IMR-90 (cell line): ENCODE measurements around the gene COL18A1. TPM values are rescaled to one million over a fixed set of nuclear protein-coding genes. Genes with fewer than 3 reads are reported as not detected.

Source experiments
- ATAC-seq: fragments of 200-7000 bp; cut with Tn5 transposase; 2 replicates; pipeline ENCODE4 v1.9.1; 2020; ENCODE audit warnings: low read depth, mild to moderate bottlenecking, moderate library complexity
- BruUV-seq: library from RNA; stranded (reverse); fragments of 400-500 nt; replicated peaks from 2 replicates; lab custom pipeline; 2021; lab: Mats Ljungman, UMichigan
- CTCF ChIA-PET: fragments of 300-600 bp; formaldehyde crosslinking; extraction: SDS; loops from one replicate; lab custom pipeline; 2021; ENCODE audit warnings: antibody characterized with exemption; lab: Yijun Ruan, JAX
- POLR2A ChIA-PET: fragments of 300-600 bp; sonication (Branson Sonifier 250); formaldehyde crosslinking; loops from one replicate; lab custom pipeline; 2022; ENCODE audit warnings: antibody characterized with exemption; ENCODE audit not compliant: unreplicated experiment; lab: Charles Lee
- DNase-seq: peaks from one replicate; pipeline ENCODE4 v3.0.0; 2013
- H2AFZ ChIP-seq: replicated peaks from 2 replicates; pipeline ENCODE3; 2013; ENCODE audit warnings: low read length, mild to moderate bottlenecking; ENCODE audit not compliant: poor library complexity
- H2AK5ac ChIP-seq: 2 replicates; pipeline ENCODE4 v1.6.1; 2013; ENCODE audit warnings: low read depth, low read length, inconsistent platforms
- H2AK9ac ChIP-seq: replicated peaks from 2 replicates; pipeline ENCODE3; 2013; ENCODE audit warnings: mild to moderate bottlenecking, low read depth, low read length, moderate library complexity; ENCODE audit not compliant: poor library complexity
- H2BK120ac ChIP-seq: 2 replicates; pipeline ENCODE4 v1.6.1; 2013; ENCODE audit warnings: low read depth, low read length, inconsistent platforms
- H2BK15ac ChIP-seq: 3 replicates; pipeline ENCODE4 v1.6.1; 2013; ENCODE audit warnings: low read depth, low read length, inconsistent platforms
- H2BK20ac ChIP-seq: 2 replicates; pipeline ENCODE4 v1.6.1; 2013; ENCODE audit warnings: low read depth, mild to moderate bottlenecking, inconsistent platforms, low read length, moderate library complexity
- H2BK5ac ChIP-seq: 2 replicates; pipeline ENCODE4 v1.6.1; 2013; ENCODE audit warnings: mild to moderate bottlenecking, low read depth, low read length, inconsistent platforms; ENCODE audit not compliant: poor library complexity, severe bottlenecking
- H3K14ac ChIP-seq: replicated peaks from 2 replicates; pipeline ENCODE4 v1.6.1; 2013; ENCODE audit warnings: low read depth, low read length, inconsistent platforms
- H3K18ac ChIP-seq: 2 replicates; pipeline ENCODE4 v1.6.1; 2013; ENCODE audit warnings: low read depth, low read length, control low read depth
- H3K23ac ChIP-seq: 2 replicates; pipeline ENCODE4 v1.6.1; 2013; ENCODE audit warnings: low read depth, low read length, inconsistent platforms
- H3K27ac ChIP-seq: 2 replicates; pipeline ENCODE4 v1.5.1; 2013; ENCODE audit warnings: mild to moderate bottlenecking, control low read depth, low read length; ENCODE audit not compliant: insufficient read depth
- H3K27me3 ChIP-seq: 2 replicates; pipeline ENCODE4 v1.6.1; 2013; ENCODE audit warnings: low read length; ENCODE audit not compliant: control insufficient read depth, insufficient read depth
- H3K36me3 ChIP-seq: 2 replicates; pipeline ENCODE4 v1.6.1; 2013; ENCODE audit warnings: low read length, mixed read lengths; ENCODE audit not compliant: control insufficient read depth, insufficient read depth
- H3K4ac ChIP-seq: 2 replicates; pipeline ENCODE4 v1.6.1; 2013; ENCODE audit warnings: low read depth, low read length, inconsistent platforms
- H3K4me1 ChIP-seq: 2 replicates; pipeline ENCODE4 v1.6.1; 2013; ENCODE audit warnings: low read length, mixed read lengths; ENCODE audit not compliant: control insufficient read depth, insufficient read depth
- H3K4me2 ChIP-seq: 2 replicates; pipeline ENCODE4 v1.6.1; 2013; ENCODE audit warnings: low read depth, mild to moderate bottlenecking, control low read depth, low read length, moderate library complexity
- H3K4me3 ChIP-seq: 2 replicates; pipeline ENCODE4 v1.5.1; 2013; ENCODE audit warnings: low read depth, mild to moderate bottlenecking, control low read depth, low read length, moderate library complexity; ENCODE audit not compliant: insufficient read depth
- H3K56ac ChIP-seq: 2 replicates; pipeline ENCODE4 v1.6.1; 2013; ENCODE audit warnings: low read length, inconsistent platforms; ENCODE audit not compliant: insufficient read depth; ENCODE audit errors: extremely low read depth
- H3K79me1 ChIP-seq, 2 experiments: 2 replicates each; pipeline ENCODE4 v1.6.1; 2013; ENCODE audit warnings: low read length in 2 of 2, inconsistent platforms in 1 of 2, low read depth in 1 of 2
- H3K9ac ChIP-seq: 2 replicates; pipeline ENCODE4 v1.6.1; 2013; ENCODE audit warnings: low read depth, low read length, control low read depth
- H3K9me1 ChIP-seq: 2 replicates; pipeline ENCODE4 v1.6.1; 2013; ENCODE audit warnings: low read length, inconsistent platforms; ENCODE audit not compliant: insufficient read depth
- H3K9me3 ChIP-seq: 2 replicates; pipeline ENCODE4 v1.6.1; 2013; ENCODE audit warnings: low read length; ENCODE audit not compliant: control insufficient read depth, insufficient read depth
- H4K20me1 ChIP-seq: 2 replicates; pipeline ENCODE4 v1.6.1; 2013; ENCODE audit warnings: low read length, inconsistent platforms; ENCODE audit not compliant: insufficient read depth
- H4K5ac ChIP-seq: 2 replicates; pipeline ENCODE4 v1.6.1; 2013; ENCODE audit warnings: mild to moderate bottlenecking, low read depth, low read length, control low read depth
- H4K8ac ChIP-seq, 2 experiments: 2 replicates each; pipeline ENCODE4 v1.6.1; 2013; ENCODE audit warnings: low read depth in 2 of 2, low read length in 2 of 2, control low read depth in 1 of 2, inconsistent platforms in 1 of 2
- H4K91ac ChIP-seq: 2 replicates; pipeline ENCODE4 v1.6.1; 2013; ENCODE audit warnings: low read depth, low read length, inconsistent platforms; ENCODE audit not compliant: insufficient read depth
- CHD1 ChIP-seq: IDR thresholded peaks from 2 replicates; pipeline ENCODE4 v1.6.1; 2012; ENCODE audit warnings: low read depth, low read length, improper control_type of control experiment
- MAFK ChIP-seq: IDR thresholded peaks from 2 replicates; pipeline ENCODE4 v1.6.1; 2012; ENCODE audit warnings: low read depth, low read length, improper control_type of control experiment
- MXI1 ChIP-seq: IDR thresholded peaks from 2 replicates; pipeline ENCODE4 v1.6.1; 2012; ENCODE audit warnings: low read depth, mild to moderate bottlenecking, low read length, moderate library complexity, borderline replicate concordance
- RAD21 ChIP-seq: IDR thresholded peaks from 2 replicates; pipeline ENCODE4 v1.6.1; 2012; ENCODE audit warnings: low read length, improper control_type of control experiment
- SMC3 ChIP-seq: fragments of 150-350 bp; IDR thresholded peaks from 2 replicates; pipeline ENCODE4 v1.6.1; 2016; ENCODE audit warnings: low read depth, mild to moderate bottlenecking, antibody characterized with exemption, low read length, moderate library complexity
- WGBS, 2 experiments: methylation state at CpG; one replicate each; pipeline versions ENCODE4 v1.1.5 to v1.1.7; 2013; ENCODE audit warnings: missing lambda C conversion rate in 2 of 2; ENCODE audit not compliant: insufficient read length in 1 of 2; ENCODE audit errors: extremely low coverage in 2 of 2; 5-methylcytosine and 5-hydroxymethylcytosine counted together
- dilution Hi-C: fragments of 300-500 bp; cut with HindIII; formaldehyde crosslinking; loops from one replicate; pipeline ENCODE4 v1.14.3; 2018; ENCODE audit warnings: low sequenced_read_pairs; ENCODE audit not compliant: unreplicated experiment
- in situ Hi-C: fragments of 300-500 bp; cut with MboI; formaldehyde crosslinking; loops from 3 replicates; pipeline ENCODE4 v1.14.3; 2019; ENCODE audit warnings: low sequenced_read_pairs, inconsistent platforms, mixed read lengths
- intact Hi-C: fragments of 100-400 bp; cut with micrococcal nuclease; formaldehyde crosslinking; loops from 2 replicates; pipeline ENCODE4 v1.10.0; 2022
- polyA plus RNA-seq, 3 experiments: library from polyadenylated mRNA; depleted of rRNA; stranded (reverse); fragments of >200 nt; gene quantifications; 2 replicates each; pipeline ENCODE4 v1.2.3, GENCODE V29; 2012; ENCODE audit warnings: low replicate concordance in 1 of 3
- total RNA-seq: library from RNA; depleted of rRNA; stranded (reverse); fragments of >200 nt; gene quantifications from 2 replicates; pipeline ENCODE4 v1.2.3, GENCODE V29; 2012
- TF ChIP-seq, protein P1 (sequence below): conservative IDR thresholded peaks from 2 replicates; pipeline ENCODE4 v1.5.1; 2012; ENCODE audit warnings: mild to moderate bottlenecking, low read depth, low read length, improper control_type of control experiment
- TF ChIP-seq, protein P2 (sequence below): fragments of 150-350 bp; IDR thresholded peaks from 2 replicates; pipeline ENCODE4 v1.6.1; 2016; ENCODE audit warnings: low read depth, mild to moderate bottlenecking, low read length, moderate library complexity, borderline replicate concordance
- TF ChIP-seq, protein P3 (sequence below): fragments of 150-350 bp; IDR thresholded peaks from 2 replicates; pipeline ENCODE4 v1.6.1; 2017; ENCODE audit warnings: mild to moderate bottlenecking, antibody characterized with exemption, low read length, low read depth

The COL18A1 gene
- total and polyA plus RNA-seq, 2 of the 4 experiments (the other 2 are of a cell fraction) = 4.3 to 46.7 TPM

DNA sequence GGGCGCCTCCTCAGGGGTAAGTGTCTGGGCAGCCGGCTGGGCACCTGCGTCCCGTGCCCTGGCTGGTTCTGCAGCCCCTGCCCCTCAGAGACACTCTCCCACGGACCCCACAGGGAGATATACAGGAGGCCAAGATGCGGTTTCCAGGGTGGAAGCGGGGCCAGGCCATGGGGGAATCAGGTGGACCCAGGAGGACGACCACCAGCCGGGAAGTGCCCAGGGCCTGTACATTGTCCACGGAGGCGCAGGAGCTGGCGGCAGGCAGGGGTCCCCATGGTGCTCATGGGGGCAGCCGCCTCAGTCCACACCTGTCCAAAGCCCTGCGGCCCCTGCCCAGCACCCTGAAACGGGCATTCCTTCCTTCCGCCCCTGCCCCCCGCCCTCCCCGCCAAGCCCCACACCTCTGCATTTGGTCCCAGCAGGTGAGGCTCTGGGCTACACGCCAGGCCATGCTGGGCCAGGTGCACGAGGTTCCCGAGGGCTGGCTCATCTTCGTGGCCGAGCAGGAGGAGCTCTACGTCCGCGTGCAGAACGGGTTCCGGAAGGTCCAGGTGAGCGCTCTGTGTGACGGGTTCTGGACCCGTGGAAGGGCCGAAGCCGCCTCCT, 100.6 kb downstream of the COL18A1 start:
- no peak overlapping the region for H3K56ac ChIP-seq
- H2AK5ac ChIP-seq = no peak overlapping the region
- H3K4me1 ChIP-seq = no peaks in the 10 kb centered on the region
- H3K4me2 ChIP-seq = no peak overlapping the region
- no peak overlapping the region for H3K4me3 ChIP-seq
- H2AK9ac ChIP-seq = no peak overlapping the region
- H3K36me3 ChIP-seq = peaks cover 39% of the 10 kb centered on the region
- peaks cover 7% of the 10 kb centered on the region; the same call in 1 of the 2 replicates for H3K9me1 ChIP-seq
- H3K4ac ChIP-seq = no peak overlapping the region
- no peak overlapping the region for H3K23ac ChIP-seq
- H3K9me3 ChIP-seq = no peaks in the 10 kb centered on the region
- H2AFZ ChIP-seq = no peak overlapping the region
- no peak overlapping the region for H3K14ac ChIP-seq
- no peak overlapping the region for H3K18ac ChIP-seq
- no peaks in the 10 kb centered on the region for H3K79me1 ChIP-seq
- no peak overlapping the region for H3K9ac ChIP-seq
- H2BK120ac ChIP-seq = no peak overlapping the region
- WGBS, 2 experiments = 92% methylated on average over 22 of the region's 33 CpGs; no CpG with 5 or more reads in 1 of the 2 experiments
- dilution Hi-C loops = no loop called here
- ATAC-seq (no peak), DNase-seq (no peak)
- intact Hi-C loops = no loop called here
- H2BK20ac ChIP-seq = no peak overlapping the region
- no peak overlapping the region for H4K5ac ChIP-seq
- no peak overlapping the region for H2BK5ac ChIP-seq
- H4K20me1 ChIP-seq = no peaks in the 10 kb centered on the region; the same call in 1 of the 2 replicates
- no peak overlapping the region for H2BK15ac ChIP-seq
- no peaks in the 10 kb centered on the region for H3K27me3 ChIP-seq
- no peak overlapping the region for H4K91ac ChIP-seq
- BruUV-seq = no TSS peak
- POLR2A ChIA-PET = no interaction called here
- H4K8ac ChIP-seq = no peak overlapping the region
- in situ Hi-C loops = no loop called here
- H3K27ac ChIP-seq = no peak overlapping the region
- CTCF ChIA-PET = no interaction called here
- TF ChIP-seq, protein P1, sequence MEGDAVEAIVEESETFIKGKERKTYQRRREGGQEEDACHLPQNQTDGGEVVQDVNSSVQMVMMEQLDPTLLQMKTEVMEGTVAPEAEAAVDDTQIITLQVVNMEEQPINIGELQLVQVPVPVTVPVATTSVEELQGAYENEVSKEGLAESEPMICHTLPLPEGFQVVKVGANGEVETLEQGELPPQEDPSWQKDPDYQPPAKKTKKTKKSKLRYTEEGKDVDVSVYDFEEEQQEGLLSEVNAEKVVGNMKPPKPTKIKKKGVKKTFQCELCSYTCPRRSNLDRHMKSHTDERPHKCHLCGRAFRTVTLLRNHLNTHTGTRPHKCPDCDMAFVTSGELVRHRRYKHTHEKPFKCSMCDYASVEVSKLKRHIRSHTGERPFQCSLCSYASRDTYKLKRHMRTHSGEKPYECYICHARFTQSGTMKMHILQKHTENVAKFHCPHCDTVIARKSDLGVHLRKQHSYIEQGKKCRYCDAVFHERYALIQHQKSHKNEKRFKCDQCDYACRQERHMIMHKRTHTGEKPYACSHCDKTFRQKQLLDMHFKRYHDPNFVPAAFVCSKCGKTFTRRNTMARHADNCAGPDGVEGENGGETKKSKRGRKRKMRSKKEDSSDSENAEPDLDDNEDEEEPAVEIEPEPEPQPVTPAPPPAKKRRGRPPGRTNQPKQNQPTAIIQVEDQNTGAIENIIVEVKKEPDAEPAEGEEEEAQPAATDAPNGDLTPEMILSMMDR = no peak
- TF ChIP-seq SMC3 (no peak), CHD1 (no peak), MAFK (no peak), MXI1 (no peak), RAD21 (no peak)
- TF ChIP-seq, protein P2, sequence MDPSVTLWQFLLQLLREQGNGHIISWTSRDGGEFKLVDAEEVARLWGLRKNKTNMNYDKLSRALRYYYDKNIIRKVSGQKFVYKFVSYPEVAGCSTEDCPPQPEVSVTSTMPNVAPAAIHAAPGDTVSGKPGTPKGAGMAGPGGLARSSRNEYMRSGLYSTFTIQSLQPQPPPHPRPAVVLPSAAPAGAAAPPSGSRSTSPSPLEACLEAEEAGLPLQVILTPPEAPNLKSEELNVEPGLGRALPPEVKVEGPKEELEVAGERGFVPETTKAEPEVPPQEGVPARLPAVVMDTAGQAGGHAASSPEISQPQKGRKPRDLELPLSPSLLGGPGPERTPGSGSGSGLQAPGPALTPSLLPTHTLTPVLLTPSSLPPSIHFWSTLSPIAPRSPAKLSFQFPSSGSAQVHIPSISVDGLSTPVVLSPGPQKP = no peak
- TF ChIP-seq, protein P3, sequence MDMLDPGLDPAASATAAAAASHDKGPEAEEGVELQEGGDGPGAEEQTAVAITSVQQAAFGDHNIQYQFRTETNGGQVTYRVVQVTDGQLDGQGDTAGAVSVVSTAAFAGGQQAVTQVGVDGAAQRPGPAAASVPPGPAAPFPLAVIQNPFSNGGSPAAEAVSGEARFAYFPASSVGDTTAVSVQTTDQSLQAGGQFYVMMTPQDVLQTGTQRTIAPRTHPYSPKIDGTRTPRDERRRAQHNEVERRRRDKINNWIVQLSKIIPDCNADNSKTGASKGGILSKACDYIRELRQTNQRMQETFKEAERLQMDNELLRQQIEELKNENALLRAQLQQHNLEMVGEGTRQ = no peak
